GM12878 (cell line): Measurements from ENCODE around the gene PGBD5. TPM values are rescaled to one million over a fixed set of nuclear protein-coding genes. Genes with fewer than 3 reads are reported as not detected.

Experiments used
- ATAC-seq: fragments of 200-7000 bp; cut with Tn5 transposase; 3 replicates; pipeline ENCODE4 v1.9.1; 2020; ENCODE audit warnings: mild to moderate bottlenecking, moderate library complexity
- BruUV-seq: library from RNA; stranded (reverse); fragments of 400-500 nt; replicated peaks from 2 replicates; lab custom pipeline; 2021; lab: Mats Ljungman, UMichigan
- CTCF ChIA-PET: fragments of 300-600 bp; sonication (Branson Sonifier 250); formaldehyde crosslinking; extraction: SDS; loops from one replicate; lab custom pipeline; 2021; ENCODE audit warnings: inconsistent platforms; lab: Yijun Ruan, JAX
- POLR2A ChIA-PET: fragments of 350-600 bp; formaldehyde crosslinking; extraction: SDS; loops from one replicate; lab custom pipeline; 2021; ENCODE audit warnings: inconsistent platforms; lab: Charles Lee
- RAD21 ChIA-PET: fragments of 300-600 bp; sonication (Branson Sonifier 250); formaldehyde crosslinking; loops from one replicate; lab custom pipeline; 2023; ENCODE audit warnings: antibody characterized with exemption; ENCODE audit not compliant: unreplicated experiment; lab: Charles Lee
- SMC1A ChIA-PET: fragments of 300-600 bp; sonication (Branson Sonifier 250); formaldehyde crosslinking; loops from one replicate; lab custom pipeline; 2023; ENCODE audit not compliant: unreplicated experiment, uncharacterized antibody; lab: Charles Lee
- DNase-seq: peaks from one replicate; pipeline ENCODE4 v3.0.0-alpha.2; 2011; ENCODE audit warnings: low read depth, low spot score
- FAIRE-seq: peaks from 3 replicates; lab custom pipeline; 2011; peaks lifted over from hg19 to GRCh38; lab: Jason Lieb, UNC
- H2AFZ ChIP-seq: 2 replicates; pipeline ENCODE4 v1.6.0; 2011; ENCODE audit warnings: low read depth, low read length, control low read depth; ENCODE audit not compliant: control insufficient read depth
- H3K27ac ChIP-seq: 2 replicates; pipeline ENCODE4 v1.5.1; 2011; ENCODE audit warnings: control low read depth; ENCODE audit not compliant: control insufficient read depth, insufficient read depth
- H3K27me3 ChIP-seq, 2 experiments: replicated peaks in 1 of 2; 2 replicates each; pipeline versions ENCODE4 v1.6.0 to v1.6.1; 2011; ENCODE audit warnings: low read length in 1 of 2; ENCODE audit not compliant: control insufficient read depth in 2 of 2, insufficient read depth in 2 of 2
- H3K36me3 ChIP-seq, 2 experiments: 2 replicates each; pipeline ENCODE4 v1.5.1; 2011; ENCODE audit warnings: low read length in 1 of 2; ENCODE audit not compliant: control insufficient read depth in 2 of 2, insufficient read depth in 2 of 2
- H3K4me1 ChIP-seq: 2 replicates; pipeline ENCODE4 v1.6.1; 2011; ENCODE audit warnings: mild to moderate bottlenecking, low read length, moderate library complexity, mixed read lengths; ENCODE audit not compliant: control insufficient read depth, insufficient read depth
- H3K4me2 ChIP-seq: 2 replicates; pipeline ENCODE4 v1.6.0; 2011; ENCODE audit warnings: control low read depth; ENCODE audit not compliant: control insufficient read depth, insufficient read depth
- H3K4me3 ChIP-seq: fragments of 200-600 bp; sonication (generic); 2 replicates; pipeline ENCODE4 v1.5.1; 2016
- H3K79me2 ChIP-seq: 2 replicates; pipeline ENCODE4 v1.6.0; 2011; ENCODE audit warnings: low read length; ENCODE audit not compliant: control insufficient read depth, insufficient read depth
- H3K9ac ChIP-seq: 2 replicates; pipeline ENCODE4 v1.8.0; 2011; ENCODE audit warnings: low read length, control low read depth, mixed read lengths; ENCODE audit not compliant: control insufficient read depth, insufficient read depth
- H3K9me3 ChIP-seq: replicated peaks from 3 replicates; pipeline ENCODE4 v1.5.1; 2011; ENCODE audit warnings: mild to moderate bottlenecking, low read length; ENCODE audit not compliant: control insufficient read depth, insufficient read depth
- H4K20me1 ChIP-seq: 2 replicates; pipeline ENCODE4 v1.6.0; 2011; ENCODE audit not compliant: control insufficient read depth, insufficient read depth
- CBX3 ChIP-seq: fragments of 200-600 bp; sonication (generic); IDR thresholded peaks from 2 replicates; pipeline ENCODE4 v1.6.1; 2016; ENCODE audit warnings: low read depth, borderline replicate concordance
- MTA3 ChIP-seq: IDR thresholded peaks from 2 replicates; pipeline ENCODE4 v1.6.1; 2012; ENCODE audit warnings: low read length, inconsistent platforms, borderline replicate concordance
- NR2C2 ChIP-seq: IDR thresholded peaks from 2 replicates; pipeline ENCODE4 v1.6.1; 2011; ENCODE audit warnings: borderline replicate concordance, low read depth; ENCODE audit not compliant: control insufficient read depth, insufficient read length
- NR2F1 ChIP-seq: fragments of 450-650 bp; conservative IDR thresholded peaks from 2 replicates; pipeline ENCODE4 v1.6.1; 2017; ENCODE audit warnings: mild to moderate bottlenecking
- RAD21 ChIP-seq: IDR thresholded peaks from 2 replicates; pipeline ENCODE4 v1.6.1; 2011; ENCODE audit warnings: mild to moderate bottlenecking, low read depth, low read length, moderate library complexity; ENCODE audit not compliant: insufficient read depth
- SMAD1 ChIP-seq: fragments of 450-650 bp; IDR thresholded peaks from 2 replicates; pipeline ENCODE4 v1.6.1; 2018; ENCODE audit warnings: mild to moderate bottlenecking, low read depth; ENCODE audit not compliant: partially characterized antibody
- WRNIP1 ChIP-seq: IDR thresholded peaks from 2 replicates; pipeline ENCODE4 v1.6.1; 2011; ENCODE audit warnings: low read depth, low read length, improper control_type of control experiment, borderline replicate concordance
- ZNF207 ChIP-seq: fragments of 450-650 bp; IDR thresholded peaks from 2 replicates; pipeline ENCODE4 v1.6.1; 2014; ENCODE audit warnings: antibody characterized with exemption, mild to moderate bottlenecking, borderline replicate concordance
- ZZZ3 ChIP-seq: IDR thresholded peaks from 2 replicates; pipeline ENCODE4 v1.6.1; 2011; ENCODE audit warnings: low read depth; ENCODE audit not compliant: control insufficient read depth, insufficient read length
- WGBS: methylation state at CpG from one replicate; pipeline ENCODE4 v1.1.6; 2016; ENCODE audit warnings: low lambda C conversion rate; ENCODE audit not compliant: insufficient replicate concordance, insufficient coverage; ENCODE audit errors: missing lambda C conversion rate; 5-methylcytosine and 5-hydroxymethylcytosine counted together
- in situ Hi-C: fragments of 300-500 bp; cut with MboI; formaldehyde crosslinking; loops from 9 replicates; pipeline ENCODE4 v1.14.3; 2018; ENCODE audit warnings: mixed read lengths
- intact Hi-C: fragments of 100-400 bp; cut with micrococcal nuclease; formaldehyde crosslinking; loops from one replicate; pipeline ENCODE4 v1.14.2; 2022; ENCODE audit not compliant: unreplicated experiment
- polyA plus RNA-seq, 11 experiments: library from polyadenylated mRNA; depleted of rRNA in 4 of 11; unstranded in 6 of 11; stranded (reverse) in 5 of 11; fragments of >200 nt; fragmentation: Nextera tagmentation in 4 of 11; fragmentation: Illumina TruSeq in 1 of 11; extraction: Ambion mirVana in 4 of 11; extraction: Trizol in 1 of 11; gene quantifications; 1 replicate in 1 of 11; 2 replicates in 10 of 11; pipeline versions ENCODE4 v1.2.1 to v1.2.3, GENCODE V29; 2011 to 2016; ENCODE audit warnings: inconsistent platforms in 2 of 11, missing spikeins in 2 of 11, low read depth in 1 of 11
- total RNA-seq, 4 experiments: library from RNA; depleted of rRNA in 3 of 4; stranded (reverse); fragments of >200 nt in 3 of 4; fragmentation: Illumina TruSeq in 1 of 4; extraction: Trizol in 1 of 4; gene quantifications; 2 replicates each; pipeline versions ENCODE4 v1.2.1 to v1.2.3, GENCODE V29; 2013 to 2021
- TF ChIP-seq, protein P1 (sequence below): fragments of 450-650 bp; IDR thresholded peaks from 2 replicates; pipeline ENCODE4 v1.6.1; 2017; ENCODE audit warnings: low read depth, mild to moderate bottlenecking, moderate library complexity

Gene PGBD5
- total and polyA plus RNA-seq, 10 of the 15 experiments (the other 5 are each of a cell fraction or from before 2014, with no cell fraction given): 0.03 TPM; not detected in 9

DNA sequence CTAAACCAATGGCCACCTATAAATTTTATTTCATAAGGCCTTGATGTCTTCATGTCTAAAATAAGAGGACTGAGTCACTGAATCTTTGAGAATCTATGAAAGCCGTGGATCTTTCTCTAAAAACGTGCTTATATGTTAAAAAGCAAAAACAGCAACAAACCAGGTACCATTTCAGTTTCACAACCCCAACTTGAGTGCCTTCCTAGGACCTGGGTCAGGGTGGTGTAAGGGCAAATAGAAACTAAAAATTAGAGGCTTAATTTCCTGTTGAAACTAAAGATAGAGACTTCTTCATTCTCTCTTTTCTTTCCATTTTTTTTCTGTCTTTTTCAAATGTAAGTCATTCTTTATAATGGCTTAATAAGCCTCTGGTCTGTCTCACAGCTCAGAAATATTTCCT lies 27.2 kb upstream of the PGBD5 start:
- Histone ChIP-seq H3K9me3 (no peaks in the 10 kb centered on the region), H3K79me2 (no peaks in the 10 kb centered on the region), H3K4me3 (no peak overlapping the region), H4K20me1 (no peaks in the 10 kb centered on the region), H3K4me1 (peaks cover 3% of the 10 kb centered on the region; the same call in 1 of the 2 replicates), H3K9ac (no peak overlapping the region), H3K36me3 (no peaks in the 10 kb centered on the region), H3K27me3 (no peaks in the 10 kb centered on the region; a peak in 1 of 4 replicates), H3K4me2 (no peak overlapping the region), H2AFZ (no peak overlapping the region), H3K27ac (no peak overlapping the region)
- ATAC-seq: no peak
- ChIA-PET POLR2A (no interaction called here), RAD21 (no interaction called here), CTCF (no interaction called here), SMC1A (no interaction called here)
- 0% methylated on average over 2 of the region's 2 CpGs for whole genome bisulfite sequencing
- DNase-seq: no peak
- TF ChIP-seq, protein P1, sequence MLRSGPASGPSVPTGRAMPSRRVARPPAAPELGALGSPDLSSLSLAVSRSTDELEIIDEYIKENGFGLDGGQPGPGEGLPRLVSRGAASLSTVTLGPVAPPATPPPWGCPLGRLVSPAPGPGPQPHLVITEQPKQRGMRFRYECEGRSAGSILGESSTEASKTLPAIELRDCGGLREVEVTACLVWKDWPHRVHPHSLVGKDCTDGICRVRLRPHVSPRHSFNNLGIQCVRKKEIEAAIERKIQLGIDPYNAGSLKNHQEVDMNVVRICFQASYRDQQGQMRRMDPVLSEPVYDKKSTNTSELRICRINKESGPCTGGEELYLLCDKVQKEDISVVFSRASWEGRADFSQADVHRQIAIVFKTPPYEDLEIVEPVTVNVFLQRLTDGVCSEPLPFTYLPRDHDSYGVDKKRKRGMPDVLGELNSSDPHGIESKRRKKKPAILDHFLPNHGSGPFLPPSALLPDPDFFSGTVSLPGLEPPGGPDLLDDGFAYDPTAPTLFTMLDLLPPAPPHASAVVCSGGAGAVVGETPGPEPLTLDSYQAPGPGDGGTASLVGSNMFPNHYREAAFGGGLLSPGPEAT: no peak
- no peak for TF ChIP-seq WRNIP1
- no peak for TF ChIP-seq NR2F1
- no peak for TF ChIP-seq NR2C2
- TF ChIP-seq CBX3: no peak
- no peak for TF ChIP-seq RAD21
- no peak for TF ChIP-seq SMAD1
- no peak for TF ChIP-seq ZNF207
- TF ChIP-seq MTA3: no peak
- TF ChIP-seq ZZZ3: no peak
- intact Hi-C loops: no loop called here
- no TSS peak for BruUV-seq
- no peak for FAIRE-seq
- in situ Hi-C loops: no loop called here
